Left kidney (tissue), 1 donor: ENCODE data around the gene LST1. TPM values are rescaled to one million over a fixed set of nuclear protein-coding genes. Genes with fewer than 3 reads are reported as not detected.

Experiments used
- polyA plus RNA-seq: library from polyadenylated mRNA; unstranded; fragments of 120-200 nt; gene quantifications from one replicate; pipeline ENCODE4 v1.2.1, GENCODE V29; 2013; ENCODE audit not compliant: insufficient read length

The LST1 gene
- polyA plus RNA-seq, 1 donor, result 2.6 TPM

Other genes starting within 250 kb of the LST1 start
- gene HLA-B, start 229.1 kb upstream of the LST1 start, polyA plus RNA-seq, result 99.6 TPM
- 11.2 TPM for gene MICA, start 182.7 kb upstream of the LST1 start, polyA plus RNA-seq
- 2.1 TPM for gene MICB, start 88.1 kb upstream of the LST1 start, polyA plus RNA-seq
- gene MCCD1, start 57.3 kb upstream of the LST1 start, polyA plus RNA-seq, result 11.9 TPM
- 785 TPM for gene DDX39B, start 44.3 kb upstream of the LST1 start, polyA plus RNA-seq
- gene ATP6V1G2, start 39.7 kb upstream of the LST1 start, polyA plus RNA-seq, result 8.6 TPM
- 15.7 TPM for gene NFKBIL1, start 38.7 kb upstream of the LST1 start, polyA plus RNA-seq
- 0.40 TPM for gene LTA, start 14.0 kb upstream of the LST1 start, polyA plus RNA-seq
- gene TNF, start 10.7 kb upstream of the LST1 start, polyA plus RNA-seq, result 0.17 TPM
- 0.91 TPM for gene LTB, start 3.9 kb upstream of the LST1 start, polyA plus RNA-seq
- not detected for gene NCR3, start 6.7 kb downstream of the LST1 start, polyA plus RNA-seq
- 60.5 TPM for gene AIF1, start 29.0 kb downstream of the LST1 start, polyA plus RNA-seq
- 184 TPM for gene PRRC2A, start 34.4 kb downstream of the LST1 start, polyA plus RNA-seq
- 242 TPM for gene BAG6, start 66.4 kb downstream of the LST1 start, polyA plus RNA-seq
- gene APOM, start 69.6 kb downstream of the LST1 start, polyA plus RNA-seq, result 95.0 TPM
- gene C6orf47, start 74.5 kb downstream of the LST1 start, polyA plus RNA-seq, result 18.2 TPM
- 27.5 TPM for gene GPANK1, start 78.7 kb downstream of the LST1 start, polyA plus RNA-seq
- gene CSNK2B, start 79.8 kb downstream of the LST1 start, polyA plus RNA-seq, result 237 TPM
- 31.1 TPM for gene LY6G5B, start 83.7 kb downstream of the LST1 start, polyA plus RNA-seq
- 2.7 TPM for gene LY6G5C, start 94.8 kb downstream of the LST1 start, polyA plus RNA-seq
- gene ABHD16A, start 117.0 kb downstream of the LST1 start, polyA plus RNA-seq, result 60.7 TPM
- gene LY6G6F, start 120.6 kb downstream of the LST1 start, polyA plus RNA-seq, result 0.32 TPM
- gene LY6G6D, start 129.1 kb downstream of the LST1 start, polyA plus RNA-seq, result not detected
- 1.1 TPM for gene LY6G6C, start 135.5 kb downstream of the LST1 start, polyA plus RNA-seq
- 1.7 TPM for gene MPIG6B, start 137.1 kb downstream of the LST1 start, polyA plus RNA-seq
- 148 TPM for gene DDAH2, start 143.0 kb downstream of the LST1 start, polyA plus RNA-seq
- 268 TPM for gene CLIC1, start 150.3 kb downstream of the LST1 start, polyA plus RNA-seq
- 62.2 TPM for gene MSH5, start 153.7 kb downstream of the LST1 start, polyA plus RNA-seq
- gene SAPCD1, start 176.4 kb downstream of the LST1 start, polyA plus RNA-seq, result 16.0 TPM
- gene VWA7, start 191.1 kb downstream of the LST1 start, polyA plus RNA-seq, result 8.5 TPM
- 69.7 TPM for gene VARS1, start 209.5 kb downstream of the LST1 start, polyA plus RNA-seq
- gene LSM2, start 220.7 kb downstream of the LST1 start, polyA plus RNA-seq, result 71.7 TPM
- gene HSPA1L, start 229.0 kb downstream of the LST1 start, polyA plus RNA-seq, result 3.8 TPM
- 72.3 TPM for gene HSPA1A, start 229.3 kb downstream of the LST1 start, polyA plus RNA-seq
- gene HSPA1B, start 241.5 kb downstream of the LST1 start, polyA plus RNA-seq, result 112 TPM